ENCODE data around the gene ZBTB6. TPM values are rescaled to one million over a fixed set of nuclear protein-coding genes. Genes with fewer than 3 reads are reported as not detected.
A peak's percentile ranks its signal among the peaks of the same experiment; 100 is the strongest.

The ZBTB6 gene
- total and polyA plus RNA-seq, 9 of the 15 experiments (the other 6 are each of a cell fraction or from before 2014, with no cell fraction given): 1.4 to 7.2 (median 5.3) TPM

GRCh38 chr9:122931226-122932121, 18.4 kb upstream of the ZBTB6 start, which contains the start of gene ZBTB26 (continued):
- TF ChIP-seq XRCC3 (IDR thresholded peaks at IDR 0.05): no peak
- peak in 1 of 2 experiments; percentile 17; a peak in 1 of 4 replicates for TF ChIP-seq SIX5 (IDR thresholded peaks at IDR 0.05; ENCODE audit: borderline replicate concordance in 1 of 2, insufficient read depth in 1 of 2, low read depth in 1 of 2, low read length in 2 of 2)
- peak; percentile 89 for TF ChIP-seq NCOA1 (IDR thresholded peaks at IDR 0.05; ENCODE audit: low read depth)
- TF ChIP-seq ZNF324 (CRISPR knock-in tag; IDR thresholded peaks at IDR 0.05): no peak
- no peak for TF ChIP-seq ZNF280B (CRISPR knock-in tag; IDR thresholded peaks at IDR 0.05)
- no peak for TF ChIP-seq HDGF (IDR thresholded peaks at IDR 0.05)
- TF ChIP-seq ZNF124 (CRISPR knock-in tag; IDR thresholded peaks at IDR 0.05): no peak
- TF ChIP-seq NUFIP1 (IDR thresholded peaks at IDR 0.05; ENCODE audit: partially characterized antibody): no peak
- TF ChIP-seq BHLHE40 (IDR thresholded peaks at IDR 0.05; ENCODE audit: low read length): no peak
- TF ChIP-seq YY1 (IDR thresholded peaks at IDR 0.05; ENCODE audit: borderline replicate concordance in 1 of 3, control insufficient read depth in 1 of 3, extremely low read depth in 1 of 3, insufficient read depth in 3 of 3, insufficient read length in 1 of 3, insufficient replicate concordance in 2 of 3, low read depth in 1 of 3, low read length in 2 of 3): peak in 1 of 3 experiments; percentile 28
- 0 out of 2 replicates have a peak, but pooled peaks have one; percentile 53 for TF ChIP-seq CC2D1A (IDR thresholded peaks at IDR 0.05)
- TF ChIP-seq ZNF561 (CRISPR knock-in tag; conservative IDR thresholded peaks at IDR 0.05): no peak
- peak; percentile 14; the same call in 1 of the 2 replicates for TF ChIP-seq ZNF384 (IDR thresholded peaks at IDR 0.05; ENCODE audit: low read depth, low read length)
- TF ChIP-seq GTF2E2 (tag; IDR thresholded peaks at IDR 0.05): peak; percentile 84; the same call in 1 of the 2 replicates
- TF ChIP-seq MTA1 (IDR thresholded peaks at IDR 0.05; ENCODE audit: borderline replicate concordance): no peak
- TF ChIP-seq RNF2 (IDR thresholded peaks at IDR 0.05): peak; percentile 43; the same call in 1 of the 2 replicates
- TF ChIP-seq PBX2 (CRISPR knock-in tag; IDR thresholded peaks at IDR 0.05; ENCODE audit: low read depth): no peak
- TF ChIP-seq PBX2 (tag; conservative IDR thresholded peaks at IDR 0.05; ENCODE audit: low read depth): no peak
- TF ChIP-seq EZH2 (IDR thresholded peaks at IDR 0.05; ENCODE audit: borderline replicate concordance, low read depth, low read length): no peak
- TF ChIP-seq HDAC8 (tag; IDR thresholded peaks at IDR 0.05): no peak
